K562 (cell line): ENCODE data around the gene GLG1.

Experiments
- MEF2A ChIP-seq: IDR thresholded peaks from 2 replicates; pipeline ENCODE4 v1.6.1; 2011; ENCODE audit warnings: low read depth, mild to moderate bottlenecking, low read length, moderate library complexity; ENCODE audit not compliant: control insufficient read depth
- POLR2A ChIP-seq: fragments of 450-650 bp; conservative IDR thresholded peaks from 2 replicates; pipeline ENCODE4 v1.6.1; 2016
- ZNF174 ChIP-seq: fragments of 250-450 bp; sonication (Bioruptor Pico); IDR thresholded peaks from 2 replicates; pipeline ENCODE4 v1.4.0; 2020; ENCODE audit warnings: mild to moderate bottlenecking
- TF ChIP-seq, protein P1 (sequence below), 3 experiments: IDR thresholded peaks in 2 of 3; conservative IDR thresholded peaks in 1 of 3; 2 replicates each; pipeline ENCODE4 v1.5.1; 2011 to 2012; ENCODE audit warnings: low read length in 3 of 3, mild to moderate bottlenecking in 3 of 3, control low read depth in 2 of 3, improper control_type of control experiment in 1 of 3, inconsistent platforms in 1 of 3, low read depth in 1 of 3, mixed read lengths in 1 of 3, moderate library complexity in 1 of 3; ENCODE audit not compliant: insufficient read depth in 2 of 3

DNA sequence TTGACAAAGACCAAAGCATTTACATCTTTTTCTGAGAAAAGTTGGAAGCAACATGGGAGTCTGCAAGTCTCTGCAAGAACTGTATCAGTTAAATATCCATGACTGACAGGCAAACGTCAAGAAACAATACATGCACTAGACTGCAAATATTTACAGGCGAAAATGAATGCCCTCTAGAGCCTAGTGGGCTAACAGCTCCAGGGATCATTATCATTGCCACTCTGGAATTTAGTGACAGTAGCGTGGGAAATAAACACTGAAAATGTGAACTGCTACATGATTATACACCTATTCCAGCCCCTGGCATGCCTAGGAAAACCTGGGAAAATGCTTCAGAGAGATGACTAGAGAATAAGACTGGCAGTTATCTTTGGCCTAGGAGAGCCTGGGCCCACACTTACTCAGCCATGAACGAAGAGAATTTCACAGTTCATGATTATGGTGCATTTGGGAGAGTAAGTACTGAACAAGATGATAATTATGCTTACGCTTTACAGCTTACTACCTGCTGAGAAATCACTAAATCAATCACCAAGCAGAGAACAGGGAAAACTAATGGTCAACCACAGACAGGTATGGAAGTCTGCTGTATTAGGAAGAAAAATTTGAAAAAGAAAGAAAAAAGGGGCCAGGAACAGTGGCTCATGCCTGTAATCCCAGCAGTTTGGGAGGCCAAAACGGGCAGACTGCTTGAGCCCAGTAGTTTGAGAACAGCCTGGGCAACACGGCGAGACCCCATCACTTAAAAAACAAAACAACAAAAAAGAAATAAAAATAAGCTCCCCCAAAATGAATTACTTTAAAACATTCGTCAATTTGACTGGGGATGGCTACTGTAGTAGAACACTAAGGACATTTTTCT is 119.0 kb downstream of the GLG1 start:
- TF ChIP-seq ZNF174 (CRISPR knock-in tag) (no peak), POLR2A (no peak), MEF2A (no peak)
- TF ChIP-seq, protein P1, sequence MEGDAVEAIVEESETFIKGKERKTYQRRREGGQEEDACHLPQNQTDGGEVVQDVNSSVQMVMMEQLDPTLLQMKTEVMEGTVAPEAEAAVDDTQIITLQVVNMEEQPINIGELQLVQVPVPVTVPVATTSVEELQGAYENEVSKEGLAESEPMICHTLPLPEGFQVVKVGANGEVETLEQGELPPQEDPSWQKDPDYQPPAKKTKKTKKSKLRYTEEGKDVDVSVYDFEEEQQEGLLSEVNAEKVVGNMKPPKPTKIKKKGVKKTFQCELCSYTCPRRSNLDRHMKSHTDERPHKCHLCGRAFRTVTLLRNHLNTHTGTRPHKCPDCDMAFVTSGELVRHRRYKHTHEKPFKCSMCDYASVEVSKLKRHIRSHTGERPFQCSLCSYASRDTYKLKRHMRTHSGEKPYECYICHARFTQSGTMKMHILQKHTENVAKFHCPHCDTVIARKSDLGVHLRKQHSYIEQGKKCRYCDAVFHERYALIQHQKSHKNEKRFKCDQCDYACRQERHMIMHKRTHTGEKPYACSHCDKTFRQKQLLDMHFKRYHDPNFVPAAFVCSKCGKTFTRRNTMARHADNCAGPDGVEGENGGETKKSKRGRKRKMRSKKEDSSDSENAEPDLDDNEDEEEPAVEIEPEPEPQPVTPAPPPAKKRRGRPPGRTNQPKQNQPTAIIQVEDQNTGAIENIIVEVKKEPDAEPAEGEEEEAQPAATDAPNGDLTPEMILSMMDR (IDR thresholded peaks at IDR 0.05 in 2 of 3, conservative IDR thresholded peaks at IDR 0.05 in 1 of 3; ENCODE audit: insufficient read depth in 2 of 3, low read depth in 1 of 3, low read length in 3 of 3) = no peak
